ENCODE measurements around the gene TREM2.

GRCh38 chr6:41171908-41172307 is 9.0 kb upstream of the TREM2 start:
- TF ChIP-seq CTCF (conservative IDR thresholded peaks at IDR 0.05; ENCODE audit: low read depth, low read length) (no peak), EZH2 (IDR thresholded peaks at IDR 0.05; ENCODE audit: low read length, unreplicated experiment) (no peak)

All from PC-3 (cell line).